GM12878 (cell line): ENCODE measurements around the gene CAMKK2. TPM values are rescaled to one million over a fixed set of nuclear protein-coding genes. Genes with fewer than 3 reads are reported as not detected.

Experiments used
- BHLHE40 ChIP-seq, 2 experiments: fragments of 450-650 bp in 1 of 2; IDR thresholded peaks; 2 replicates each; pipeline ENCODE4 v1.6.1; 2011 to 2017; ENCODE audit warnings: low read depth in 2 of 2, borderline replicate concordance in 1 of 2, improper control_type of control experiment in 1 of 2, low read length in 1 of 2, mild to moderate bottlenecking in 1 of 2
- CHD4 ChIP-seq: fragments of 200-600 bp; sonication (generic); IDR thresholded peaks from 2 replicates; pipeline ENCODE4 v1.6.1; 2016; ENCODE audit warnings: mild to moderate bottlenecking
- FOXK2 ChIP-seq: fragments of 450-650 bp; IDR thresholded peaks from 2 replicates; pipeline ENCODE4 v1.6.1; 2017; ENCODE audit warnings: mild to moderate bottlenecking, moderate library complexity
- GATAD2B ChIP-seq: fragments of 450-650 bp; conservative IDR thresholded peaks from 2 replicates; pipeline ENCODE4 v1.6.1; 2017; ENCODE audit warnings: low read depth, mild to moderate bottlenecking, moderate library complexity
- MYB ChIP-seq: fragments of 150-350 bp; IDR thresholded peaks from 2 replicates; pipeline ENCODE4 v1.6.1; 2014; ENCODE audit warnings: mild to moderate bottlenecking, low read depth, low read length, borderline replicate concordance
- NR2C2 ChIP-seq: IDR thresholded peaks from 2 replicates; pipeline ENCODE4 v1.6.1; 2011; ENCODE audit warnings: borderline replicate concordance, low read depth; ENCODE audit not compliant: control insufficient read depth, insufficient read length
- RAD21 ChIP-seq: IDR thresholded peaks from 2 replicates; pipeline ENCODE4 v1.6.1; 2011; ENCODE audit warnings: mild to moderate bottlenecking, low read depth, low read length, moderate library complexity; ENCODE audit not compliant: insufficient read depth
- RAD51 ChIP-seq: fragments of 450-650 bp; IDR thresholded peaks from 2 replicates; pipeline ENCODE4 v1.6.1; 2016; ENCODE audit warnings: moderate library complexity, mild to moderate bottlenecking, inconsistent platforms
- SIX5 ChIP-seq: IDR thresholded peaks from 2 replicates; pipeline ENCODE4 v1.6.1; 2011; ENCODE audit warnings: mild to moderate bottlenecking, low read depth, low read length, moderate library complexity; ENCODE audit not compliant: severe bottlenecking
- TARDBP ChIP-seq: IDR thresholded peaks from 2 replicates; pipeline ENCODE4 v1.6.1; 2016; ENCODE audit warnings: borderline replicate concordance
- polyA plus RNA-seq, 11 experiments: library from polyadenylated mRNA; depleted of rRNA in 4 of 11; unstranded in 6 of 11; stranded (reverse) in 5 of 11; fragments of >200 nt; fragmentation: Nextera tagmentation in 4 of 11; fragmentation: Illumina TruSeq in 1 of 11; extraction: Ambion mirVana in 4 of 11; extraction: Trizol in 1 of 11; gene quantifications; 1 replicate in 1 of 11; 2 replicates in 10 of 11; pipeline versions ENCODE4 v1.2.1 to v1.2.3, GENCODE V29; 2011 to 2016; ENCODE audit warnings: inconsistent platforms in 2 of 11, missing spikeins in 2 of 11, low read depth in 1 of 11
- total RNA-seq, 4 experiments: library from RNA; depleted of rRNA in 3 of 4; stranded (reverse); fragments of >200 nt in 3 of 4; fragmentation: Illumina TruSeq in 1 of 4; extraction: Trizol in 1 of 4; gene quantifications; 2 replicates each; pipeline versions ENCODE4 v1.2.1 to v1.2.3, GENCODE V29; 2013 to 2021
- TF ChIP-seq, protein P1 (sequence below): fragments of 450-650 bp; IDR thresholded peaks from 2 replicates; pipeline ENCODE4 v1.6.1; 2017; ENCODE audit warnings: borderline replicate concordance
- TF ChIP-seq, protein P2 (sequence below): fragments of 450-650 bp; formaldehyde crosslinking; IDR thresholded peaks from 2 replicates; pipeline ENCODE4 v1.4.0; 2020; ENCODE audit warnings: mild to moderate bottlenecking, moderate library complexity
- TF ChIP-seq, protein P3 (sequence below): fragments of 450-650 bp; formaldehyde crosslinking; IDR thresholded peaks from 2 replicates; pipeline ENCODE4 v1.4.0; 2022; ENCODE audit warnings: mild to moderate bottlenecking, moderate library complexity

The CAMKK2 gene
- total and polyA plus RNA-seq, 10 of the 15 experiments (the other 5 are each of a cell fraction or from before 2014, with no cell fraction given): 5.2 to 40.6 (median 26.6) TPM

DNA sequence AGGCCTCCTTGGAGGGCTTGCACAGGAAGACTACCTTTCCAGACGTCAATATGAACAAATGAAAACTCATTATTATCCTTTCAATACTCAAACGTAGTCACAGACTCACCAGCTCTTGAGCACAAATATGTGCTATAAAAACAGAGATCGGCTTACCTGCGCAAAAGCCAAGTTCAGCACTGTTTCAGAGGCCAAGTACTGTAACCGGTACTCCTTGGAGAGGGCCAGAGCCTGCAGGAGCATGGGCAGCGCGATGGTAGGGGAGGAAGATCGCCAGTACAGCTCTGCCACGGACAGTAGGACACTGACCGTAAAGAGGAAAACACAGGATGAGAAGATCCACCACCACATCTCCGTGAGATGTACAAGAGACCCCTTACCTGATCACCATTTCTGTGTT, 21.6 kb upstream of the CAMKK2 start (continued):
- TF ChIP-seq NR2C2: no peak
- no peak for TF ChIP-seq GATAD2B
- TF ChIP-seq, protein P1, sequence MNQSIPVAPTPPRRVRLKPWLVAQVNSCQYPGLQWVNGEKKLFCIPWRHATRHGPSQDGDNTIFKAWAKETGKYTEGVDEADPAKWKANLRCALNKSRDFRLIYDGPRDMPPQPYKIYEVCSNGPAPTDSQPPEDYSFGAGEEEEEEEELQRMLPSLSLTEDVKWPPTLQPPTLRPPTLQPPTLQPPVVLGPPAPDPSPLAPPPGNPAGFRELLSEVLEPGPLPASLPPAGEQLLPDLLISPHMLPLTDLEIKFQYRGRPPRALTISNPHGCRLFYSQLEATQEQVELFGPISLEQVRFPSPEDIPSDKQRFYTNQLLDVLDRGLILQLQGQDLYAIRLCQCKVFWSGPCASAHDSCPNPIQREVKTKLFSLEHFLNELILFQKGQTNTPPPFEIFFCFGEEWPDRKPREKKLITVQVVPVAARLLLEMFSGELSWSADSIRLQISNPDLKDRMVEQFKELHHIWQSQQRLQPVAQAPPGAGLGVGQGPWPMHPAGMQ: no peak
- TF ChIP-seq SIX5: no peak
- no peak for TF ChIP-seq TARDBP
- TF ChIP-seq, protein P2, sequence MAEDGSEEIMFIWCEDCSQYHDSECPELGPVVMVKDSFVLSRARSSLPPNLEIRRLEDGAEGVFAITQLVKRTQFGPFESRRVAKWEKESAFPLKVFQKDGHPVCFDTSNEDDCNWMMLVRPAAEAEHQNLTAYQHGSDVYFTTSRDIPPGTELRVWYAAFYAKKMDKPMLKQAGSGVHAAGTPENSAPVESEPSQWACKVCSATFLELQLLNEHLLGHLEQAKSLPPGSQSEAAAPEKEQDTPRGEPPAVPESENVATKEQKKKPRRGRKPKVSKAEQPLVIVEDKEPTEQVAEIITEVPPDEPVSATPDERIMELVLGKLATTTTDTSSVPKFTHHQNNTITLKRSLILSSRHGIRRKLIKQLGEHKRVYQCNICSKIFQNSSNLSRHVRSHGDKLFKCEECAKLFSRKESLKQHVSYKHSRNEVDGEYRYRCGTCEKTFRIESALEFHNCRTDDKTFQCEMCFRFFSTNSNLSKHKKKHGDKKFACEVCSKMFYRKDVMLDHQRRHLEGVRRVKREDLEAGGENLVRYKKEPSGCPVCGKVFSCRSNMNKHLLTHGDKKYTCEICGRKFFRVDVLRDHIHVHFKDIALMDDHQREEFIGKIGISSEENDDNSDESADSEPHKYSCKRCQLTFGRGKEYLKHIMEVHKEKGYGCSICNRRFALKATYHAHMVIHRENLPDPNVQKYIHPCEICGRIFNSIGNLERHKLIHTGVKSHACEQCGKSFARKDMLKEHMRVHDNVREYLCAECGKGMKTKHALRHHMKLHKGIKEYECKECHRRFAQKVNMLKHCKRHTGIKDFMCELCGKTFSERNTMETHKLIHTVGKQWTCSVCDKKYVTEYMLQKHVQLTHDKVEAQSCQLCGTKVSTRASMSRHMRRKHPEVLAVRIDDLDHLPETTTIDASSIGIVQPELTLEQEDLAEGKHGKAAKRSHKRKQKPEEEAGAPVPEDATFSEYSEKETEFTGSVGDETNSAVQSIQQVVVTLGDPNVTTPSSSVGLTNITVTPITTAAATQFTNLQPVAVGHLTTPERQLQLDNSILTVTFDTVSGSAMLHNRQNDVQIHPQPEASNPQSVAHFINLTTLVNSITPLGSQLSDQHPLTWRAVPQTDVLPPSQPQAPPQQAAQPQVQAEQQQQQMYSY: no peak
- no peak for TF ChIP-seq FOXK2
- TF ChIP-seq MYB: no peak
- no peak for TF ChIP-seq CHD4
- TF ChIP-seq, protein P3, sequence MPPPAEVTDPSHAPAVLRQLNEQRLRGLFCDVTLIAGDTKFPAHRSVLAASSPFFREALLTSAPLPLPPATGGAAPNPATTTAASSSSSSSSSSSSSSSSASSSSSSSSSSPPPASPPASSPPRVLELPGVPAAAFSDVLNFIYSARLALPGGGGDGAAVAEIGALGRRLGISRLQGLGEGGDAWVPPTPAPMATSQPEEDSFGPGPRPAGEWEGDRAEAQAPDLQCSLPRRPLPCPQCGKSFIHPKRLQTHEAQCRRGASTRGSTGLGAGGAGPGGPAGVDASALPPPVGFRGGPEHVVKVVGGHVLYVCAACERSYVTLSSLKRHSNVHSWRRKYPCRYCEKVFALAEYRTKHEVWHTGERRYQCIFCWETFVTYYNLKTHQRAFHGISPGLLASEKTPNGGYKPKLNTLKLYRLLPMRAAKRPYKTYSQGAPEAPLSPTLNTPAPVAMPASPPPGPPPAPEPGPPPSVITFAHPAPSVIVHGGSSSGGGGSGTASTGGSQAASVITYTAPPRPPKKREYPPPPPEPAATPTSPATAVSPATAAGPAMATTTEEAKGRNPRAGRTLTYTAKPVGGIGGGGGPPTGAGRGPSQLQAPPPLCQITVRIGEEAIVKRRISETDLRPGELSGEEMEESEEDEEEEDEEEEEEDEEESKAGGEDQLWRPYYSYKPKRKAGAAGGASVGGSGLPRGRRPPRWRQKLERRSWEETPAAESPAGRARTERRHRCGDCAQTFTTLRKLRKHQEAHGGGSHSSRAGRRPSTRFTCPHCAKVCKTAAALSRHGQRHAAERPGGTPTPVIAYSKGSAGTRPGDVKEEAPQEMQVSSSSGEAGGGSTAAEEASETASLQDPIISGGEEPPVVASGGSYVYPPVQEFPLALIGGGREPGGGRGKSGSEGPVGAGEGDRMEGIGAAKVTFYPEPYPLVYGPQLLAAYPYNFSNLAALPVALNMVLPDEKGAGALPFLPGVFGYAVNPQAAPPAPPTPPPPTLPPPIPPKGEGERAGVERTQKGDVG (CRISPR knock-in tag): no peak
- TF ChIP-seq RAD21: no peak
- TF ChIP-seq BHLHE40 (IDR thresholded peaks at IDR 0.05; ENCODE audit: borderline replicate concordance in 1 of 2, low read depth in 2 of 2, low read length in 1 of 2): no peak
- no peak for TF ChIP-seq RAD51
